ENCODE data around the gene PRDX3.

DNA sequence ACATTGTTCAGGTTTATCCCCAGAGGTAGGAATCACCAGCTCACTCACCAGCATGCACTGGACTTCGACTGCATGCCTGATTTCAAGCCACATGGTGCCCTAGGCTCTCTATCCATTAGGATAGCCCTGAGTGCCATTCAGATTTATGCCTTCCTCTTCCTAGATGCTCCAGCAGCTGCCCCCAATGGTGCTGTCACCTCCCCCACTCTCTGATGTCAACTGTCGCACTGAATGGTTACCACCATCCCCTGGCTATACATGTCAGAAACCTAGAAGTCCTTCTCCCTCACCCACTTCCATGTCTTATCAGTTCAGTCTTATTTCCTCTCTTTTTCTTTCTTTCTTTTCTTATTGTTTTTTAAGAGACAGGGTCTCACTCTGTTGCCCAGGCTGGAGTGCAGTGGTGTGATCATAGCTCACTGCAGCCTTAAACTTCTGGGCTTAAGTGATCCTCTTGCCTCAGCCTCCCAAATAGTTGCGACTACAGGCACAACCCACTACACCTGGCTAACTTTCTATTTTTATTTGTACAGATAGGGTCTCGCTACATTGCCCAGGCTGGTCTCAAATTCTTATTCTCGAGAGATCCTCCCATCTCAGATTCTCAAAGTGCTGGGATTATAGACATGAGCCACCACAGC lies 16.0 kb downstream of the PRDX3 start:
- TF ChIP-seq, protein P1, sequence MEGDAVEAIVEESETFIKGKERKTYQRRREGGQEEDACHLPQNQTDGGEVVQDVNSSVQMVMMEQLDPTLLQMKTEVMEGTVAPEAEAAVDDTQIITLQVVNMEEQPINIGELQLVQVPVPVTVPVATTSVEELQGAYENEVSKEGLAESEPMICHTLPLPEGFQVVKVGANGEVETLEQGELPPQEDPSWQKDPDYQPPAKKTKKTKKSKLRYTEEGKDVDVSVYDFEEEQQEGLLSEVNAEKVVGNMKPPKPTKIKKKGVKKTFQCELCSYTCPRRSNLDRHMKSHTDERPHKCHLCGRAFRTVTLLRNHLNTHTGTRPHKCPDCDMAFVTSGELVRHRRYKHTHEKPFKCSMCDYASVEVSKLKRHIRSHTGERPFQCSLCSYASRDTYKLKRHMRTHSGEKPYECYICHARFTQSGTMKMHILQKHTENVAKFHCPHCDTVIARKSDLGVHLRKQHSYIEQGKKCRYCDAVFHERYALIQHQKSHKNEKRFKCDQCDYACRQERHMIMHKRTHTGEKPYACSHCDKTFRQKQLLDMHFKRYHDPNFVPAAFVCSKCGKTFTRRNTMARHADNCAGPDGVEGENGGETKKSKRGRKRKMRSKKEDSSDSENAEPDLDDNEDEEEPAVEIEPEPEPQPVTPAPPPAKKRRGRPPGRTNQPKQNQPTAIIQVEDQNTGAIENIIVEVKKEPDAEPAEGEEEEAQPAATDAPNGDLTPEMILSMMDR (IDR thresholded peaks at IDR 0.05) = no peak
- TF ChIP-seq POLR2A (IDR thresholded peaks at IDR 0.05) = no peak
